GM21423 (cell line): Measurements from ENCODE around the gene PICALM.
"Not testable (repeated sequence)": the region's sequence is repeated elsewhere in the genome, so short reads cannot be mapped to it uniquely, and the experiment has no call there.

ENCODE experiments used
- ATAC-seq: cut with Tn5 transposase; IDR thresholded peaks from one replicate; pipeline ENCODE4 v1.9.1; 2021; ENCODE audit warnings: mild to moderate bottlenecking, moderate library complexity; ENCODE audit not compliant: unreplicated experiment

The PICALM gene

GRCh38 chr11:85989746-85990145, 79.1 kb downstream of the PICALM start:
- ATAC-seq: no peak

GRCh38 chr11:85988780-85989179, 80.1 kb downstream of the PICALM start:
- ATAC-seq: no peak

GRCh38 chr11:85977751-85978160, 91.1 kb downstream of the PICALM start:
- no peak for ATAC-seq

GRCh38 chr11:85976525-85976924, 92.4 kb downstream of the PICALM start:
- ATAC-seq: no peak

- no peak for ATAC-seq
Measured at GRCh38 chr11:85974122-85974521, 94.8 kb downstream of the PICALM start.

- ATAC-seq: no peak
Measured at GRCh38 chr11:85970593-85970992, 98.3 kb downstream of the PICALM start.

GRCh38 chr11:85967457-85967856, 101.4 kb downstream of the PICALM start:
- ATAC-seq: no peak

- ATAC-seq: no peak
Measured at GRCh38 chr11:85965202-85965601, 103.7 kb downstream of the PICALM start.

- no peak for ATAC-seq
Measured at GRCh38 chr11:85961930-85962363, 106.9 kb downstream of the PICALM start.

GRCh38 chr11:85961130-85961529, 107.8 kb downstream of the PICALM start:
- no peak for ATAC-seq

- no peak for ATAC-seq
Measured at GRCh38 chr11:85960678-85961077, 108.2 kb downstream of the PICALM start.

- no peak for ATAC-seq
Measured at GRCh38 chr11:85955531-85955930, 113.4 kb downstream of the PICALM start.

- ATAC-seq: no peak
Measured at GRCh38 chr11:85953491-85954143, 115.3 kb downstream of the PICALM start.

GRCh38 chr11:85952108-85952485, 116.8 kb downstream of the PICALM start:
- not testable (repeated sequence) for ATAC-seq

GRCh38 chr11:85951428-85952107, 117.3 kb downstream of the PICALM start:
- no peak for ATAC-seq

- ATAC-seq: no peak
Measured at GRCh38 chr11:85951049-85951405, 117.9 kb downstream of the PICALM start.

- no peak for ATAC-seq
Measured at GRCh38 chr11:85950317-85951048, 118.4 kb downstream of the PICALM start.

- no peak for ATAC-seq
Measured at GRCh38 chr11:85949798-85950197, 119.1 kb downstream of the PICALM start.

GRCh38 chr11:85948884-85949283, 120.0 kb downstream of the PICALM start:
- ATAC-seq: no peak

GRCh38 chr11:85947431-85948272, 121.2 kb downstream of the PICALM start:
- peak; percentile 38 for ATAC-seq

GRCh38 chr11:85946221-85946620, 122.7 kb downstream of the PICALM start:
- no peak for ATAC-seq
